Purkinje cell (primary cell): ENCODE results near the gene WDR54. TPM values are rescaled to one million over a fixed set of nuclear protein-coding genes. Genes with fewer than 3 reads are reported as not detected.

Experiments
- polyA plus RNA-seq: library from polyadenylated mRNA; unstranded; fragments of >200 nt; fragmentation: Nextera tagmentation; gene quantifications from 2 replicates; pipeline ENCODE4 v1.2.1, GENCODE V29; 2014

Gene WDR54
- 25.1 and 25.5 TPM in 2 replicates for polyA plus RNA-seq

GRCh38 chr2:74421221-74421870, at the start of gene WDR54, which contains the start of gene C2orf81:
Gene WDR54 (plus strand): TSS chr2:74421730. CDS start chr2:74422154, 424 bp downstream.
Gene C2orf81 (minus strand): TSS chr2:74421619. CDS start chr2:74421560, 59 bp downstream.

GRCh38 chr2:74379851-74380789, 41.4 kb upstream of the WDR54 start, which contains the start of gene DCTN1:
Gene DCTN1 (minus strand): TSS chr2:74380311. CDS start chr2:74380037, 274 bp downstream.

GRCh38 chr2:74441690-74442482, 20.4 kb downstream of the WDR54 start, which contains the start of gene RTKN:
Gene RTKN (minus strand): TSS chr2:74441937. CDS start chr2:74441816, 121 bp downstream.

GRCh38 chr2:74454654-74455511, 33.4 kb downstream of the WDR54 start, which contains the start of gene INO80B:
Gene INO80B (plus strand): TSS chr2:74455087. CDS start chr2:74455117, 30 bp downstream.

GRCh38 chr2:74458132-74458937, 36.8 kb downstream of the WDR54 start, which contains the start of gene WBP1:
Gene WBP1 (plus strand): TSS chr2:74458438. CDS start chr2:74458603, 165 bp downstream.

GRCh38 chr2:74472086-74472944, 50.8 kb downstream of the WDR54 start, which contains the start of gene MRPL53:
Gene MRPL53 (minus strand): TSS chr2:74472680. CDS start chr2:74472660, 20 bp downstream.

Other genes with a start within 250 kb of the WDR54 start
- gene MOB1A, start 242.9 kb upstream of the WDR54 start, polyA plus RNA-seq: 15.0 and 16.6 TPM in 2 replicates
- gene MTHFD2, start 223.1 kb upstream of the WDR54 start, polyA plus RNA-seq: 34.2 and 39.6 TPM in 2 replicates
- gene SLC4A5, start 78.3 kb upstream of the WDR54 start, polyA plus RNA-seq: not detected in 2 replicates
- 275 and 282 TPM in 2 replicates for gene DCTN1, start 41.4 kb upstream of the WDR54 start, polyA plus RNA-seq
- 0.14 and 0.58 TPM in 2 replicates for gene C2orf81, start 111 bp upstream of the WDR54 start, polyA plus RNA-seq
- gene RTKN, start 20.2 kb downstream of the WDR54 start, polyA plus RNA-seq: not detected in 2 replicates
- gene INO80B, start 33.4 kb downstream of the WDR54 start, polyA plus RNA-seq: 1.1 and 3.0 TPM in 2 replicates
- 7.8 and 10.0 TPM in 2 replicates for gene WBP1, start 36.7 kb downstream of the WDR54 start, polyA plus RNA-seq
- 0.62 and 4.3 TPM in 2 replicates for gene MOGS, start 43.7 kb downstream of the WDR54 start, polyA plus RNA-seq
- gene MRPL53, start 51.0 kb downstream of the WDR54 start, polyA plus RNA-seq: 43.3 and 56.2 TPM in 2 replicates
- 0.78 and 1.6 TPM in 2 replicates for gene CCDC142, start 61.3 kb downstream of the WDR54 start, polyA plus RNA-seq
- gene TTC31, start 61.4 kb downstream of the WDR54 start, polyA plus RNA-seq: 0.66 and 0.83 TPM in 2 replicates
- gene LBX2, start 77.9 kb downstream of the WDR54 start, polyA plus RNA-seq: not detected in 2 replicates
- gene PCGF1, start 86.0 kb downstream of the WDR54 start, polyA plus RNA-seq: 35.8 and 37.1 TPM in 2 replicates
- not detected in 2 replicates for gene TLX2, start 92.7 kb downstream of the WDR54 start, polyA plus RNA-seq
- 2.3 and 4.1 TPM in 2 replicates for gene DQX1, start 104.5 kb downstream of the WDR54 start, polyA plus RNA-seq
- 48.4 and 52.5 TPM in 2 replicates for gene AUP1, start 108.0 kb downstream of the WDR54 start, polyA plus RNA-seq
- gene HTRA2, start 108.2 kb downstream of the WDR54 start, polyA plus RNA-seq: 14.2 and 22.8 TPM in 2 replicates
- 1.7 TPM in 1 of 2 replicates, not detected in the other for gene LOXL3, start 132.2 kb downstream of the WDR54 start, polyA plus RNA-seq
- gene DOK1, start 133.0 kb downstream of the WDR54 start, polyA plus RNA-seq: not detected in 2 replicates
- gene M1AP, start 226.6 kb downstream of the WDR54 start, polyA plus RNA-seq: 0.56 and 8.3 TPM in 2 replicates
- 1.7 and 4.3 TPM in 2 replicates for gene SEMA4F, start 232.5 kb downstream of the WDR54 start, polyA plus RNA-seq